HepG2 (cell line): Measurements from ENCODE around the gene CYSRT1.

Source experiments
- SRSF1 ChIP-seq: fragments of 200-400 bp; formaldehyde crosslinking; optimal IDR thresholded peaks from 2 replicates; pipeline ENCODE3; 2017; ENCODE audit warnings: mild to moderate bottlenecking, low read depth, low read length, moderate library complexity
- ZFP36 ChIP-seq: fragments of 150-350 bp; IDR thresholded peaks from 2 replicates; pipeline ENCODE4 v1.6.1; 2018; ENCODE audit warnings: borderline replicate concordance, low read length, low read depth; ENCODE audit not compliant: partially characterized antibody
- ZNF766 ChIP-seq: sonication (generic); formaldehyde crosslinking; IDR thresholded peaks from 2 replicates; pipeline ENCODE4 v1.5.0; 2020; ENCODE audit warnings: missing genetic modification reagents, borderline replicate concordance
- ZSCAN30 ChIP-seq: sonication (generic); formaldehyde crosslinking; IDR thresholded peaks from 2 replicates; pipeline ENCODE4 v1.5.0; 2020; ENCODE audit warnings: mild to moderate bottlenecking, missing genetic modification reagents
- TF ChIP-seq, protein P1 (sequence below): sonication (generic); formaldehyde crosslinking; IDR thresholded peaks from 2 replicates; pipeline ENCODE4 v1.5.0; 2020; ENCODE audit warnings: mild to moderate bottlenecking, missing genetic modification reagents, moderate library complexity

- TF ChIP-seq, protein P1, sequence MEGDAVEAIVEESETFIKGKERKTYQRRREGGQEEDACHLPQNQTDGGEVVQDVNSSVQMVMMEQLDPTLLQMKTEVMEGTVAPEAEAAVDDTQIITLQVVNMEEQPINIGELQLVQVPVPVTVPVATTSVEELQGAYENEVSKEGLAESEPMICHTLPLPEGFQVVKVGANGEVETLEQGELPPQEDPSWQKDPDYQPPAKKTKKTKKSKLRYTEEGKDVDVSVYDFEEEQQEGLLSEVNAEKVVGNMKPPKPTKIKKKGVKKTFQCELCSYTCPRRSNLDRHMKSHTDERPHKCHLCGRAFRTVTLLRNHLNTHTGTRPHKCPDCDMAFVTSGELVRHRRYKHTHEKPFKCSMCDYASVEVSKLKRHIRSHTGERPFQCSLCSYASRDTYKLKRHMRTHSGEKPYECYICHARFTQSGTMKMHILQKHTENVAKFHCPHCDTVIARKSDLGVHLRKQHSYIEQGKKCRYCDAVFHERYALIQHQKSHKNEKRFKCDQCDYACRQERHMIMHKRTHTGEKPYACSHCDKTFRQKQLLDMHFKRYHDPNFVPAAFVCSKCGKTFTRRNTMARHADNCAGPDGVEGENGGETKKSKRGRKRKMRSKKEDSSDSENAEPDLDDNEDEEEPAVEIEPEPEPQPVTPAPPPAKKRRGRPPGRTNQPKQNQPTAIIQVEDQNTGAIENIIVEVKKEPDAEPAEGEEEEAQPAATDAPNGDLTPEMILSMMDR, result no peak
- TF ChIP-seq ZFP36, result no peak
- no peak for TF ChIP-seq ZNF766 (CRISPR knock-in tag)
- no peak for TF ChIP-seq ZSCAN30
- no peak for TF ChIP-seq SRSF1
Observed at GRCh38 chr9:137232510-137232909, 7.5 kb downstream of the CYSRT1 start.
